LNCAP (cell line): ENCODE results near the gene COX6A1.

Experiments
- TF ChIP-seq, protein P1 (sequence below): fragments of 450-650 bp; IDR thresholded peaks from 2 replicates; pipeline ENCODE4 v1.5.1; 2017; ENCODE audit warnings: mild to moderate bottlenecking

COX6A1 gene

DNA sequence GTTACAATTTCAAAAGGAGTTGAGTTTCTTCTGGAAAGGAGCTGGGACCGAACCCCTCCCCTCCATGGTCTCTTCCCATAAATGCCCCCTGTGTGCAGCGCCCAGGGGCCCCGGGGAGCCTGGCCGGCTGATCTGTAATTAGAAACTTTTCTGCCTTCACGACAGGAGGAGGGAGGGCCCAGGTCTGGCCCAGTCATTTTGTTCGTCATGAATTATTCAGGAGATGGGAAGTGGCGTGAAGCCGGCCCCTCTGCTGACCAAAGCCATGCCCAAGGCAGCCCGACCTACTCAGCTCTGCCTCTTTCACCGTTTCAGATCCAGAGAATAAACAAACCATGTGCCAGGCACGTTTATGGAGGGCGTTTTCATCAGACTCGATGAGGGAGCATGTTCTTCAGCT is 35.7 kb upstream of the COX6A1 start:
- TF ChIP-seq, protein P1, sequence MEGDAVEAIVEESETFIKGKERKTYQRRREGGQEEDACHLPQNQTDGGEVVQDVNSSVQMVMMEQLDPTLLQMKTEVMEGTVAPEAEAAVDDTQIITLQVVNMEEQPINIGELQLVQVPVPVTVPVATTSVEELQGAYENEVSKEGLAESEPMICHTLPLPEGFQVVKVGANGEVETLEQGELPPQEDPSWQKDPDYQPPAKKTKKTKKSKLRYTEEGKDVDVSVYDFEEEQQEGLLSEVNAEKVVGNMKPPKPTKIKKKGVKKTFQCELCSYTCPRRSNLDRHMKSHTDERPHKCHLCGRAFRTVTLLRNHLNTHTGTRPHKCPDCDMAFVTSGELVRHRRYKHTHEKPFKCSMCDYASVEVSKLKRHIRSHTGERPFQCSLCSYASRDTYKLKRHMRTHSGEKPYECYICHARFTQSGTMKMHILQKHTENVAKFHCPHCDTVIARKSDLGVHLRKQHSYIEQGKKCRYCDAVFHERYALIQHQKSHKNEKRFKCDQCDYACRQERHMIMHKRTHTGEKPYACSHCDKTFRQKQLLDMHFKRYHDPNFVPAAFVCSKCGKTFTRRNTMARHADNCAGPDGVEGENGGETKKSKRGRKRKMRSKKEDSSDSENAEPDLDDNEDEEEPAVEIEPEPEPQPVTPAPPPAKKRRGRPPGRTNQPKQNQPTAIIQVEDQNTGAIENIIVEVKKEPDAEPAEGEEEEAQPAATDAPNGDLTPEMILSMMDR, result no peak

DNA sequence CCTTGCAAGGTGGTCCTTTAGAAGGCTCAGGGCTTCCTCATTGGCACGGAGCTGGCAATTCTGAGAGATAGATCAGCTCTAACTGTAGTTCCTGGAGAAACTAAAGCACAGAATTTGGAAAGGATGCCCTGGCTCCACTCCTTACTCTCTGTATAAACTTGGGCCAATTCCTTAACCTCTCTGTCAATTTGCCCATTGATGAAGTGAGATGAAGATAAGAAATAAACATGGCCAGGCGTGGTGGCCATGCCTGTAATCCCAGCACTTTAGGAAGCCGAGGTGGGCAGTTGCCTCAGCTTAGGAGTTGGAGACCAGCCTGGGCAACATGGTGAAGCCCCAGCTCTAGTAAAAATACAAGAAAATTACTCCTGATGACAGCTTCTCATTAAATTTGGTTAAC is 34.0 kb upstream of the COX6A1 start:
- TF ChIP-seq, protein P1, result no peak

DNA sequence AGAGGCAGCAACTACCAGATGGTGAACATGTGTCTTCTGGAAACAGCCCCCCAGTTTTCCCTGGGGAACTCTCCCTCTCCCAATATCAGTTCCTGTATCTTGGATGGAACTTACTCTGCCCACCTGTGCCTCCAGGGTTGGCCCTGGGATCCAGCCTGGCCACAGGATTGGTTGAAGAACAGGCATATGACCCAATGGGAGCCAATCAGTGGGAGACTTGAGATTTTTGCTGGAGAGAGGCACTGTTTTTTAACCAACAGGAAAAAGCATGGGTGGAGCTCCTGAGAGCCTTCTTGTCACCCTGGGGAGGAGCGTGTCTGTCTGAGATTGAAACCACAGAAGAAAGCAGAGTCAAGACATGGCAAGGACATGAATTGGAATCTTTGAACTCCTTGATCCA is 33.6 kb upstream of the COX6A1 start:
- TF ChIP-seq, protein P1, result no peak

DNA sequence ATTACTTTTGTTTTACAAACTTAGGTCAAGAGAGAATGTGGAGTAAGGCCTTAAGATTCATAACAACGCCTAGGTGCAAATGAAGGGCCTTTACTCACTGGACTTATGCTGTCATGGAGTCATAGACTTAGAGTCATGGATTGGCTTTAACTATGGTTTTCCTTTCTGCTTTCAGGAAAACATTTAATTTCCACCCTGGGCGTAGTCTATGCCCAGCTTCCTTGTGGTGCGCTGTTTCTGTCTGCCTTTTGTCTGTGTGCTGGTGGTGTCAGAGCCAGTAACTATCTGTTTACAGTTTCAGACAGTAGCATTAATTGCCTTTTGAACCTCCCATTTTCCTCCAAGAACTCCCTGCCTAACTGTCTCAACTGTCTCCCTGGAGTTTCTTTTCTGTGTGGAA is 31.8 kb upstream of the COX6A1 start:
- TF ChIP-seq, protein P1, result no peak

DNA sequence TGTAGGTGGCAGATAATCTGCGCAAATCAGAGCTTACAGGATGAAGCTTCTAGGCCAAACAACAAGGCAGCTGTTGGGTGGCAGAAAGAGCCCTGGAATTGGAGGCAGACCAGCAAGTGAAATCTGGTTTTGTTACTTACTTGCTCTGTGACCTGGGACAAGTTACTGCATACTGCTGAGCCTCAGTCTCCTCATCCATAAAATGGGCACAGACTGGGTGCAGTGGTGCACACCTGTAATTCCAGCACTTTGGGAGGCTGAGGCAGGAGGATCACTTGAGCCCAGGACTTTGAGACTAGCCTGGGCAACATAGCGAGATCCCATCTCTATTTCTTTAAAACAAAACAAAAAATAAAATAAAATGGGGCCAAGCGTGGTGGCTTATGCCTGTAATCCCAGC is 31.4 kb upstream of the COX6A1 start:
- TF ChIP-seq, protein P1, result no peak

DNA sequence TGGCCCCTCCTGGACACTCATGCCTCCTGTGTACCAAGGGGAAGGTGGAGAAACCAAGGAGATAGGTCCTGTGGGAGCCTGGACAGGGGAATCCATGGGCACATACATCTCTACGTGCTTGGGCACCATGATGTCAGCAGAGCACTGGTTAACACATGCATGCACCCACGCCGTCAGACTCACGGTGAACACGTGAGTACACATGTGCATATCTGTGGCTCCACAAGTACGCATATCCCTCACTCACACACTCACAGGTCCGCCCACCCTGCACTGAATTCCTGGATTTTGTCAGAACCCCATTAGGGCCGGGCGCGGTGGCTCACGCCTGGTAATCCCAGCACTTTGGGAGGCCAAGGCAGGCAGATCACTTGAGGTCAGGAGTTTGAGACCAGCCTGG is 29.1 kb upstream of the COX6A1 start:
- TF ChIP-seq, protein P1, result no peak

DNA sequence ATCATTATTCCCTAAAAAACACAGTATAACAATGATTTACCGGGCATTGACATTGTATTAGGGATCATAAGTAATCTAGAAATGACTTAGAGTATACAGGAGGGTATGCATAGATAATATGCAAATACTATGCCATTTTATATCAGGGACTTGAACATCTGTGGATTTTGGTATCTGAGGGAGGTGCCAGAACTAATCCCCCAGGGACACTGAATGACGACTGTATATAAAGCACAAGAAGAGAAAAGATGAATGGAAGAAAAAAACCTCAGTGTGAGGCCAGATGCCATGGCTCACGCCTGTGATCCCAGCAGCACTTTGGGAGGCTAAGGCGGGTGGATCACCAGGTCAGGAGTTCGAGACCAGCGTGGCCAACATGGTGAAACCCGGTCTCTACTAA is 25.5 kb upstream of the COX6A1 start:
- TF ChIP-seq, protein P1, result no peak

DNA sequence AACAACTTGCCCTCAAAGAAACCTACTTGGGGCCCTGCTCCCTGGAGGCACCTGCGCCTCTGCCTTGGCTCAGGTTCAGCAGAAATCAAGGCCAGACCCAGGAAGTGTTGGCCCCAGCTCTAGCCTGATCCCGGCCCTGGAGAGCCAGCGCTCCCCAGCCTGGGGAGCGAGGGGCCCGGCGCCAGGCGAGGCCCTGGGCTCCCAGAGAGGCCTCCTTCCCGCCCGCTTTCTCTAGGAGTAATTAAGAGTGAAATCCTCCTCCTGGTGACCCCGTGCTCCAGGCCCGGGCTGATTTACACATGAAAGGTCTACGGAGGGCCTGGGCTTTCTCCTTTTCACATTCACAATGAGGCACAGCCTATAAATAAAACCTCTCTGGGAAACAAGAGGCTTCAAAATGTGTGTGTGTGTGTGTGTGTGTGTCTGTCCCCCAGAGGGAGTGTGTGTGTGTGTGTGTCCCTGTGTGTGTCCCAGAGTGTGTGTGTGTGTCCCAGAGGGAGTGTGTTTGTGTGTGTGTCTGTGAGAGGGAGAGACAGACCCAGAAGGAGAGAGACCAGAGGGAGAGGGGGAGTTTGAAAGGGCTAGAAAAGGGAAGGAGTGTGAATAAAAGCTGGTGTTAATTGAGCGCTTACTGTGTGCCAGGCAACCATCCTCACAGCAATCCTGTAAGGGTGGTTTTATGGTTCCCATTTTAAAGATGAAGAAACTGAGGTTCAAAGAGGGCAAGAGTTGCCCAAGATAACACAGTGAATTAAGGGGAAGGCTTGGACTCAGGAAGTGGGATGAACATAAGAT is 23.8 kb upstream of the COX6A1 start:
- TF ChIP-seq, protein P1, result no peak
